Inferior parietal cortex (tissue), 1 donor: Measurements from ENCODE around the gene RPL12.
"Not testable (repeated sequence)": the region's sequence is repeated elsewhere in the genome, so short reads cannot be mapped to it uniquely, and the experiment has no call there.

Source experiments
- DNase-seq: peaks from one replicate; pipeline ENCODE4 v3.0.0-alpha.2; 2016; ENCODE audit errors: extremely low spot score

RPL12 gene

DNA sequence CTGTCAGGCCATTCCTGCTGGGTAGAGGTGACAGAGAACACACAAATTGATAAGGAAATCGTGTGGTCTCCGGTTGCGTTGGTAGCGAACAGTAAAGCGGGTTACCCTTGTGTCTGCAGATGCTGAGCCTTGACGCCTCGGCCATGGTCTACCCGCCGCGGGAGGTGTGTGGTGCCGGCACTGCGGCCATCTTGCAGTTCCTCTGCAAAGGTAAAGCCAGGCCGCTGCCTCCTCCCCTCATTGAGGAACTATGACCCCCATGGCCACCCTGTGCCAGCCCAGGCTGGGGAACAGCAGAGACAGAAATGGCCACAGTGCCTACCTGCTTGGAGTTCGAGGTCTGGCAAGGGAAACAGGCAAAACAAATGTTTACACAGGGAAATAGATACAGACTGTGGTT is 16.4 kb upstream of the RPL12 start:
- DNase-seq = no peak

DNA sequence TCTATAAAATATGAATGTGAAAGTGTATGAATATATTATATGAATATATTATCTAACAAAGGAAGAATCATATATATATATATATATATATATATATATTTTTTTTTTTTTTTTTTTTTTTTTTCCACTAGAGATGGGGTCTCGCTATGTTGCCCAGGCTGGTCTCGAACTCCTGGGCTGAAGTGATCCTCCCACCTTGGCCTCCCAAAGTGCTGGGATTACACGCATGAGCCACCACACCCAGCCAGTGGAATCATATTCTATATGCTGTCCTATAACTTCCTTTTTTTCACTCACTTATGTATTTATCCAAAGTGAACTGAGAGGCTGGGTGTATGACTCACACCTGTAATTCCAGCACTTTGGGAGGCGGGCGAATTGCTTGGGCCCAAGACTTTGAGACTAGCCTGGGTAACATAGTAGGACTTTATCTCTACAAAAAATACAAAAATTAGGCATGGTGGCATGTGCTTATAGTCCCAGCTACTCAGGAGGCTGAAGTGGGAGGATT is 15.3 kb upstream of the RPL12 start:
- DNase-seq = not testable (repeated sequence)

DNA sequence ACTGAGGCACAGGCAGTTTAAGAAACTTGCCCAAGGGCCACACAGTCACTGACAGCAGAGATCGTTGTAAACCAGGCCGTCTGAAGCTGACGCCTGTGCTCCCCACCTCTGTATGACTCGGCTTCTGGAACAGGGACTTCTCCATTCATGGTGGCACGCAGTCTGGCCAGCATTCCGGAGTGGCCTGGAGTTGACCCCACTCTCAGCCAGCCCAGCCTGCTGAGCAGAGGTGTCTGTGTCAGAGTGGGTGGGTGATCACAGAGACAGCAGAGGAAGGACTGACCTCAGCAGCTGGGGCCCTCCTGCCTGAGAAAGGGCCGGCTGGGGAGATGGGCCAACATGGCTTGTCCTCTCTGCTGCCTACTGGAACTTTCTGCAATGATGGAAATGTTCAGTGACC is 12.7 kb upstream of the RPL12 start:
- no peak for DNase-seq

DNA sequence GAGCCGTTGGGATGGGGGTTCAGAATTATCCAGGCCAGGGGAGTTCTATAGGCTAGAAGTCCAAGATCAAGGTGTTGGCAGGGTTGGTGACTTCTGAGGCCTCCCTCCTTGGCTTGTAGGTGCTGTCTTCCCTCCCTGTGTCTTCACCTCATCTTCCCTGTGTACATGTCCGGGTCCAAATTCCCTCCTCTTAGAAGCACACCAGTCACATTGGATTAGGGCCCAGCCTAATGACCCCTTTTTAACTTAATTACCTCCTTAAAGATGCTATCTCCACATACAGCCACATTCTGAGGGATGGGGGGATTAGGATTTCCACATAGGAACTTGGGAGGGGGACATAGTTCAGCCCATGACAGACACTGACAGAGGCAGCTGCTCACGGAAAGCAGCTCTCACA is 12.2 kb upstream of the RPL12 start:
- DNase-seq = no peak

DNA sequence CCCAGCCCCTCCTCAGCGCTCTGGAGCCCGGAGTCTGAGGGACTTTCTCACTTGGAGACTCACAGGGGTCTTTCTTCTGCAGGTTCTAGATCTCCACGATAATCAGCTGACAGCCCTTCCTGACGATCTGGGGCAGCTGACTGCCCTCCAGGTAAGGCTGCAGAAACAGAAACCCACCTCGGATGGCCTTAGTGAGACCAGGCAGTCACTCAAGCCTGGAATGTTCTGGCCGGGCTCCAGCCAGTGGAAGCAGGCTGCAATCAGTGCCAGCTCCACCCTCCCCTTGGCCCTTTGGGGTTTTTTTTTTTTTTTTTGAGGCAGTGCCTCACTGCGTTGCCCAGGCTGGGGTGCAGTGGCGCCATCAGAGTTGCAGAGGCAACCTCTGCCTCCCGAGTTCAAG is 7.7 kb upstream of the RPL12 start:
- DNase-seq = no peak

DNA sequence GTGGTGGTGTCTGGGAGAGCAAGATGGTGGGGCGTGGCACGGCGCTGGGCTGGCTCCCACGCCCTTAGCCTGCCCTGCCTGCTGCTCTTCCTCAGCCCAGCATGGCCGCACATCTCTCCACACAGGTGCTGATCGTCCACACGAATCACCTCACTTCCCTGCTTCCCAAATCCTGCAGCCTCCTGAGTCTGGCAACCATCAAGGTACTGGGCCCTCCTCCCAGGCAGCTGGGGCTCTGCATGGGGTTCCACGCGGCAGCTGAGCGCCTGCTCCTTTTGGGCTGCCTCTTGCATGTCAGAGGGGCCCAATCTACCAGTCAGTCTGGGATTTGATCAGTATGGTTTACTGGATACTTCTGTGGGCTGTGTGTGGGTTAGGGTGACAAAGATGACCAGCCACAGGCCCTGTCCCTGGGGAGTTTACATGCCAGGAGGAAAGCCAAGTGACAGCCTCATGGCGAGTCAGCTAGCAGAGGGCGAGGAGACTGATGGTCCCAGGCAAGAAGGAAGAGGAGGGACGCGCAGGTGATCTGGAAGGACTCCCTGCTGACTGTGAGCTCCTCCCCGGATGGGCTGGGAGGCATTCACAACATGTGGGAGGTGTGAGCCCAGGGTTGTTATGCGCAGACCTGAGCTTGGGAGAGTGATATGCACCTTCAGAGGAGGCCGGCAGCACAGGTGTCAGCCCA is 6.1 kb upstream of the RPL12 start:
- DNase-seq = no peak

DNA sequence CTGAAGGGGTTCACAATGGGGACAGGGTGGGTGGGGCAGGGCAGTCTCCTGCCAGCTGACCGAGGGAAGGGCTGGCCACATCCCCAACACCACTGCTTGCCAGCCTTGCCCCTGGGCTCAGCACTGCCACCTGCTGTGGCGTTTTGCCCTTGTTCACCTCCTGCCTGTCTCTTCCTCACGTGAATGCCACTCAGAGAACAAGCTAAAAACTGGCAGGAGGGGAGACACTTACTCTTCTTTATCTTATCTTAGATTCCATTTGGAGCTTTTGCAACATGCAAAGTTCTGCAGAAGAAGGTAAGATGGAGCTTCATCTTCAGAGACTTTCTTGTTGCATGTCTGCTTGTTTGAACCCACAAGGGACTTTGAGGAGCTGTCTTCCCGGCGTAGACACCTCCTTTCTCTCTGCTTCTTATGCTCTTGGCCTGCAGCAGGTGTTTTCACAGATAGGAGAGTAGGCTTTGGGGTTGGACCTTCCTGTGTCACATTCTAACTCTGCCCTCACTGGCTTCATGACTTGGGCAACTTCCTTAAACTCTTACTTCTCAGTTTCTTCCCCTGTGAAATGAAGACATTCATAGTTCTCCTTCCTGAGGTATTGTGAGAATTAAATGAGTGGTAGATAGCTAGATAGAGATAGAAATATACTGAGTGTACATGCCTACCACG is 4.3 kb upstream of the RPL12 start:
- no peak for DNase-seq

DNA sequence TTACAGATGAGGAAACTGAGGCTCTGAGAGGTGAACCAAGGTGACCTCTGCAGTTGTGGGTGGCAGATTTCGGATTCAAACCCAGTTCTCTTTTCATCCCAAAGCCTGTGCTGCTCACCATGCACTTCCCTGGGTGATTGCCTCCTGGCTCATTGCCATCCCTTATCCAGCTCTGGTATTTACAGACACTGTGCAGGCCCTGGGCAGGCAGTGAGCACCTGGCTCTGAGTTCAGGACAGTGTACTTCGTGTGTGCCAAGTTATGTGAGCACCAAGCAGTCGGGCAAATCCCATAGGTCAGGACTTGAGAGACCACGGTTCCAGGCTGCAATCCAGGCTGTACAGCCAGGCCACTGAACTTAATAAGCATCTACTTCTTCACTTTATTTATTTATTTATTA is 1.5 kb upstream of the RPL12 start:
- DNase-seq = no peak

DNA sequence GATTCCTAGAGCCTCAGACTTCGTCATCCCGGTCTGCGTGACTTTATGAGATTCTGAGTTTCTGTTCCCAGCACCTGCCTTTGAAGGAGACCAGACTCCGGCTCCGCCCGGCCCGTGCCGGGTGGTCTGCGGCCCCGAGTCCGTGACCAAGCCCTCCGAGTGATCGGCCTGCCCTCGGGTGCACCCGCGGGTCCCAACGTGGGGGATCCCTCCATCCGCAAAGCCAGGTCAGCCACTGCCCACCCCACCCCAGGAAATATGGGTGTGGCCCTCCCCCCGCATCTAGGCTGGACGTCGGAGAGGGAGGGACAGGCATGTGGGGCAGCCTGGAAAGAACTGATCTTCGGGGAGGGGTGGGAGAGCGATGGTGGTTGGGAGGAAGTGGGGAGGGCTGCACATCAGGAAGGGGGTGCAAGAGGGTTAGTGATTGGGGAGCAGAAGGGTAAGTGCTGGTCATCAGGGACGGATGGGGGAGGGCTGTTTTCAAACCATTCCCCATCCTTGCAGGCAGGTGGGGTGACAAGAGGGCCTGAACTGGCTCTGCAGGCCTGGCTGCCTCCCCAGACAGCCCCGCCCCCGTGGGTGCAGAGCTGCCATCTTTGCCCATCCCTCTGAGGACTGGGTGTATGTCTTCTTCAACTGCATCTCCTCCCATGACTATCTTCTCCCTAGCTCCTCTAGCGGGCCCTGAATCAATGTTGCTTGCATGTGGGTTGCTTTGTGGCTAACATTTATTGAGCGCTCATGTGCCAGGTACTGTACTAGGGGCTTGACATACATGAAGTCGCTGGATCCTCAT is 851 bp upstream of the RPL12 start:
- DNase-seq = no peak

DNA sequence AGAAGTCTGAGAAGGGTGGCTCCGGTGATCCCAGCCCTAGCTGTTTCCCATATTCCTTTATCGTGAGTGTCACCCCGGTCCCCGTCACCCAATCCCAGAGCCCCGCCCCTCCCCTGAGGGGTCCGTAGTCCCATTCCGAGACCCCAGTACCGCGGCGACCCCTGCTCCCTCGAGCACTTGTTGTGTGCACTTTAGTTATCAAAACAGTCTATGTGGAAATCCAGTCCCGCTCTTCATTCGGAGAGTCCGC is 327 bp upstream of the RPL12 start:
- DNase-seq = no peak

DNA sequence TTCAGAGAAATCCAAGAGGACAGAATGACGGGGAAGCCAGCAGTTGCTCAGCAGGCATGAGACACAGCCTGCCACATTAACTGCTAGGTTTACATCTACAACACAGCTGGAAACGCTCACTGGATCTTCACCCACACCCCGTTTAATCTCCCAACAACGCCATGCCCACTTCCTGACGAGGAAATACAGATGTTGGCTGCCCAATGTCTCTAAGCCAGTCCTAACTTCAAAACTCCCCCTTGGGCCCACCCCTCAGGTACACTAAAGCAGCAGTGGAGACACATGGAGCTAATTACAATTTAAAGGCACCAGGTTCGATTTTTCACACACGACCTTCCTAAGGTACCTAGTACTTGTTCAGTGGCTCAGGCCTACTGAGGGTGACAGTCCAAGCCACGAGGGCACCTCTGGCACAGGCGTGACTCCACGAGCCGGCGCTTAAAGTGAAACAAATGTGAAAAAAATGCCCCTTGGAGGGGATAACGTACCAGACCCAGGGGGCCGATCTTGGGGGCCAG is 904 bp downstream of the RPL12 start:
- no peak for DNase-seq

DNA sequence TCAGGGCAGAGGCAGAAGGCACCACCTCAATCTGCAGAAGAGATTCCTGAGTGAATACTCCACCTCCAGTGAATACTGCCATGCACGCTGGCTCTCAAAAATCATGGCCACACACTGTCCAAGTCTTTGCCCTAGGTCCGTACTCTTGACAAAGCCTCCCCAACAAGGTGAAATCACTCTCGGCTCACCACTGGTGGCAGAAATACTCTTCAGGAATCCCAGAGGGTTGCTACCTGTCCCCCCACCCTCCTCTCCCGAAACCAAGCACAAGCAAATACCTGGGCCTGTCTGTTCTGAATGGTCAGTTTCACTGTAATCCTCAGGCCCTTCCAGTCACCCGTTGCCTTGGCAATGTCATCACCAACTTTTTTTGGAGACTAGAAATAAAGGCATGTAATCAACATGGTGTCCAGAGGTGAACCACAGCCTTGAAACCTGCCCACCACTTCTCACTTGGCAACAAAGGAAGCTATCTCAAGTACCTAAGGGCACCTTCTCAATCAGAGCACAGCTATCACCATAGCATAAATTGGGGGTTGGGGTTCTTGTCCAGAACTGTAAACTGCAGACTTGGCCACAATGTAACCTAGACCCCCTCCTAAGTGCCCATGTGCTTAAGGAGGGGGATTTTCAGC is 1.8 kb downstream of the RPL12 start:
- DNase-seq = no peak

DNA sequence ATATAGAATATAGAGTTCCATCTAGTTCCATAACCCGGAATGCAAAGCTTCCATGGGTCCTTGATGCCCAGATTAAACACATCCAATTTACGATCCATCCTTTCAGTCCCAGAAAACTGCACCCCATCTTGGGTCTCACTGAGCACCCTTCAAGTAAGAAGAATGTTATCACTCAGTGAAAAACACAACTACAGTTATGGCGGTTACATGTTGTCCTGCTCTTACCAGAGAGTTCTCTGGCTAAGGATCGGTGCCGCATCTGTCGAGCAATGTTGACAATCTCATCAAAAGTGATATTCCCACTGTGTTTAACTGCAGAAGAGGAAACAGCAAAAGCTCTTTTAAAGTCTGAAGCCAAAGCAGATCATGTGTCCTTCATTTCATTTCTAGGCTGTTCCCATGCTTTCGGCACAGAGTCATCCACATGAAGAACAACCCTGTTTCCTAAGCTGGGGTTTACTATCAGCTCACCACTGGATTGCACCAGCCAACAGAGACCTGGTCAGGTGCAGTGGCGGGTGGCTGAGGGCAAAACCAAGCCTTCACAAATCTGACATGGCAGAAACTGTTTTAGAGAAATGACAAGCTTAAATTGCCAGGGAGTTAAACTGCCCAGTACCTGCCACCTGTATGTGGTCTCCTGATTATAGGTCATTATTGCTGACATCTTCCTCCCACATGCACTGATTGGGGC is 2.9 kb downstream of the RPL12 start:
- no peak for DNase-seq

DNA sequence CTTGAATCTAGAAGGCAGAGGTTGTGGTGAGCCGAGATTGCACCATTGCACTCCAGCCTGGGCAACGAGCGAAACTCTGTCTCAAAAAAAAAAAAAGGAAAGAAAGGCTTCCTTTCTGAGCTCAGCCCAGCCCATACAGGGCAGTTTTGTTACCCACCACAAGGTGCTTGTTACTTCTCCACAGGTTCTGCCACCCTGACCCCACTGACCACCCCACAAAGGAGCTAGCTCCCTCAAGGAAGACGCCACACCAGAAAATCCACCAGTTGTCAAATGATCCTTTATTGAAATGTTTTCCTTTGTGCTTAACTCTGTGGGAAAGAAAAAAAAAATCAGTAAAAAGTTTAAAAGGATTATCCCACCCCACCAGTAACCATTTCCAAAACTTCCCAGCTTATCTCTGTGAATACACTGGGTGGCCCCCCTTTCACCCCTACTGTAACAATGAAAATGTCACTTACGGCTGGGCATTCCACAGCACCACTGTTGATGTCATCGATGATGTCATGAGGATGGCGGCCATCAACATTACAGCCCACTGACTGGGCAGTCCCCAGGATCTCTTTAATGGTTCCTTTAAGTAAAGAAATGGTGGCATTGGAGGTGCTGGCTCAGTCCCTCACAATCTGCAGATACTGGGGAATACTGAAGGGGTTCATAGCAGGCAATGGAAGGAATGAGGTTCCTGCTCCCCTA is 3.6 kb downstream of the RPL12 start:
- DNase-seq = no peak

DNA sequence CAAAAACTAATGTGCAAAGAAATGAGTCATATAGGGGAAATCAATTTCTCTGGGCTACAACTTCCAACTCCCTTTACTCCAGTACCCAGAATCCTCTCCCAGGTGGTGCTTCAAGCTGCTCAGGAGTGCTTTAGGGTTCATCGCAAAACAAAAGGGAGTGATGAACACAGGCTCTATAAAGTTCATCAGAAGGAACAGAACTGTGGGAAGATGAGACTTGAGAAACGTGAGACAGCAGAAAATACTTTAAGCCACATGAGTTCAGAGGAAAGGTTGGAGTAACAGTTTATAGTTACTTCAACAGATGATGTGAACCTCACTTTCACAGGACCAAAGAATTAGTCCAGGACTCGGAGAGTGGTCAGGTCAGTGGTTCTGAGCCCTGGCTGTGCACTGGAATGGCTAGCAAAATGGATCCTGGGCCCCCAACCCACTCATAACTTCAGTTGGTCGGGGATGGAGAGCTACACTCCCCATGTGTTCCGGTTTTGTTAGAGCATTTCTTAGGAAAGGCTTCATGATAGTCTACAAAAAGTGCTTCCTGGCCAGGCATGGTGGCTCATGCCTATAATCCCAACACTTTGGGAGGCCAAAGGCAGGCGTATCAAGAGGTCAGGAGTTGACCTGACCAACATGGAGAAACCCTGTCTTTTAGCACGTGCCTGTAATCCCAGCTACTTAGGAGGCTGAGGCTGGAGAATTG is 4.3 kb downstream of the RPL12 start:
- no peak for DNase-seq

DNA sequence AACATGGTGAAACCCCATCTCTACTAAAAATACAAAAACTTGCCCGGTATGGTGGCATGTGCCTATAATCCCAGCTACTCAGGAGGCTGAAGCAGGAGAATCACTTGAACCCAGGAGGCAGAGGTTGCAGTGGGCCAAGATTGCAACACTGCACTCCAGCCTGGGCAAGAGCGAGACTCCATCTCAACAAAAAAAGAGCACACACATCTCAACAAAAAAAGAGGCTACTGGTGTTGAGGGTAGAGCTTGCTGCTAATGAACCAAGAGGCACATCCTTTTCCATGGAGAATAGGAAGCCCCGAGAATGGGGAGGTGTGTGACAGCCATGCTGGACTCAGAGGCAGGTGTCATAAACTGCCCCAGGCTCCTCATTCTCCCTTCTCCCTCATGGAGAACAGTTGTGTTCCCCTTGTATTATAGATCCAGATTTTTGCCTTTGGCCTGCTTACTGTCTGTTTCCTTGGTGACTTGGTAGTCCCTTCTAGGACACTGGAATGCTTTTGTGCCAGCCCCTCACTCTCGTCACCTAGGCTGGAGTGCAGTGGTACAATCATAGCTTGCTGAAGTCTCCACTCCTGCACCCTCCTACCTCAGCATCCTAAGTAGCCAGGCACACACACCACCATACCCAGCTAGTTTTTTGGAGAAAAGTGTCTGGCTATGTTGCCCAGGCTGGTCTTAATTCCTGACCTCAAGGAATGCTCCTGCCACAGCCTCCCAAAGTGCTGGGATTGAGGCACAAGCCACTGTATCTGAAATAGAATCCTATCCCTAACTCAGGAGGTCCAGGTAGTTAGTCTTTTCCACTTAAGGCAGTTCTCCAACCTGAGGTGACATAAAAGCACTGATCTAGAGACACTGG is 5.1 kb downstream of the RPL12 start:
- no peak for DNase-seq

DNA sequence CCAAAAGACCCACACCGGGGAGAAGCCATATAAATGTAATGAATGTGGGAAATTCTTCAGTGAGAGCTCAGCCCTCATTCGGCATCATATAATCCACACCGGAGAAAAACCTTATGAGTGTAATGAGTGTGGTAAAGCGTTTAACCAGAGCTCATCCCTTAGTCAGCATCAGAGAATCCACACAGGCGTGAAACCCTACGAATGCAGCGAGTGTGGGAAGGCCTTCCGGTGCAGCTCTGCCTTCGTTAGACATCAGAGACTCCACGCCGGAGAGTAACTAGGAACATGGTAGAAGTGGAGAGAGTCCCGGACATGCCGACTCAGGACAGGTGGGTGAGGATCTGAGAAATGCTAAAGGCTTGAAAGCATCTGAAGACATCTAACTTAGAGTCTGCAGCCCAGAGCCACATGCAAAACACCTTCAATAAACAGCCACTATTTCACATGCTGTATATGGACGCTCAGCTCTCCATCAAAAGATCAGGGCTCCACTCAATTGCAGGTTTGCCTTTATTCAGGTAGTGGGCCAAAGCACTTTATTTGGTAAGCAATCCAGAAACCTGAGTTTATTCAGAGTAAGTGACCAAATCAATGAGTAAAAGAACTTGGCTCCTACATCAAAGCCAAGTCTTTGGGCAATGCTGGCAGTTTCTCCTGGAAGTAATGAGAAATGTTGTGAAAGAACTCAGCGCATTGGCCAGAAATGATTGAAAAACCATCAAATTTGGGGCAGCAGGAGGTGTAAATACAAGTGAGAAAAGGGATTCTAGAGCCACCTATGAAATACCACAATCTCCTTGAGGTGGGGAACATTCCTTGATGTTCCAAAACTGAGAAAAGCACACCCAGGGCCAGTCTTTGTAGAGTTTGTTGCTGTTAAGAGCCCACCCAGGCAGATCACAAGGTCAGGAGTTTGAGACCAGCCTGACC is 6.0 kb downstream of the RPL12 start:
- DNase-seq = no peak

DNA sequence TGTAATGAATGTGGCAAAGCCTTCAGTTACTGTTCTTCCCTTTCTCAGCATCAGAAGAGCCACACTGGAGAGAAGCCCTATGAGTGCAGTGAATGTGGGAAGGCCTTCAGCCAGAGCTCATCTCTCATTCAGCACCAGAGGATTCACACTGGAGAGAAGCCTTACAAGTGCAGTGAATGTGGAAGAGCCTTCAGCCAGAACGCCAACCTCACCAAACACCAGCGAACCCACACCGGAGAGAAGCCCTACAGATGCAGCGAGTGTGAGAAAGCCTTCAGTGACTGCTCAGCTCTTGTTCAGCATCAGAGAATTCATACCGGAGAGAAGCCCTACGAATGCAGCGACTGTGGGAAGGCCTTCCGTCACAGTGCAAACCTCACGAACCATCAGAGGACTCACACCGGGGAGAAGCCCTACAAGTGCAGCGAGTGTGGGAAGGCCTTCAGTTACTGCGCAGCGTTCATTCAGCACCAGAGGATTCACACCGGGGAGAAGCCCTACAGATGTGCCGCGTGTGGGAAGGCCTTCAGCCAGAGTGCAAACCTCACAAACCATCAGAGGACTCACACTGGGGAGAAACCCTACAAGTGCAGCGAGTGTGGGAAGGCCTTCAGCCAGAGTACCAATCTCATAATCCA is 6.8 kb downstream of the RPL12 start:
- no peak for DNase-seq
